HepG2 (cell line): Measurements from ENCODE around the gene OBSL1. TPM values are rescaled to one million over a fixed set of nuclear protein-coding genes. Genes with fewer than 3 reads are reported as not detected.

Experiments used
- CBX1 ChIP-seq: IDR thresholded peaks from one replicate; pipeline ENCODE4 v1.6.1; 2016; ENCODE audit warnings: antibody characterized with exemption, low read depth
- E2F1 ChIP-seq: sonication (generic); formaldehyde crosslinking; IDR thresholded peaks from 2 replicates; pipeline ENCODE4 v1.5.0; 2020; ENCODE audit warnings: missing genetic modification reagents
- FOXC1 ChIP-seq: sonication (generic); formaldehyde crosslinking; IDR thresholded peaks from 2 replicates; pipeline ENCODE4 v1.8.0; 2022; ENCODE audit warnings: mild to moderate bottlenecking, missing genetic modification reagents, borderline replicate concordance
- HNRNPUL1 ChIP-seq: fragments of 200-400 bp; formaldehyde crosslinking; IDR thresholded peaks from 2 replicates; pipeline ENCODE4 v1.6.1; 2017; ENCODE audit warnings: low read depth, mild to moderate bottlenecking, low read length, moderate library complexity
- JUN ChIP-seq: sonication (generic); formaldehyde crosslinking; IDR thresholded peaks from 2 replicates; pipeline ENCODE4 v1.4.0; 2020; ENCODE audit warnings: mild to moderate bottlenecking, missing genetic modification reagents
- MATR3 ChIP-seq: sonication (generic); formaldehyde crosslinking; IDR thresholded peaks from 2 replicates; pipeline ENCODE4 v1.4.0; 2020; ENCODE audit warnings: missing genetic modification reagents
- MTA1 ChIP-seq: sonication (generic); formaldehyde crosslinking; IDR thresholded peaks from 2 replicates; pipeline ENCODE4 v1.4.0; 2020; ENCODE audit warnings: missing genetic modification reagents, mild to moderate bottlenecking, borderline replicate concordance
- PATZ1 ChIP-seq: sonication (generic); formaldehyde crosslinking; IDR thresholded peaks from 2 replicates; pipeline ENCODE4 v1.4.0; 2020; ENCODE audit warnings: missing genetic modification reagents
- REPIN1 ChIP-seq: sonication (generic); formaldehyde crosslinking; IDR thresholded peaks from 2 replicates; pipeline ENCODE4 v1.8.0; 2022; ENCODE audit warnings: missing genetic modification reagents, low read depth, mild to moderate bottlenecking, borderline replicate concordance
- SETDB1 ChIP-seq: sonication (generic); formaldehyde crosslinking; IDR thresholded peaks from 2 replicates; pipeline ENCODE4 v1.5.1; 2020; ENCODE audit warnings: missing genetic modification reagents, mild to moderate bottlenecking, borderline replicate concordance
- SNRNP70 ChIP-seq: fragments of 200-400 bp; formaldehyde crosslinking; IDR thresholded peaks from 2 replicates; pipeline ENCODE4 v1.6.1; 2017; ENCODE audit warnings: mild to moderate bottlenecking, low read depth, low read length, moderate library complexity
- TCF7L2 ChIP-seq: IDR thresholded peaks from 2 replicates; pipeline ENCODE4 v1.6.1; 2011; ENCODE audit warnings: mild to moderate bottlenecking, low read depth, low read length, moderate library complexity
- ZFP1 ChIP-seq: IDR thresholded peaks from 2 replicates; pipeline ENCODE4 v1.6.1; 2016
- ZNF326 ChIP-seq: sonication (generic); formaldehyde crosslinking; IDR thresholded peaks from 2 replicates; pipeline ENCODE4 v1.4.0; 2020; ENCODE audit warnings: missing genetic modification reagents, borderline replicate concordance
- ZNF367 ChIP-seq: sonication (generic); formaldehyde crosslinking; IDR thresholded peaks from 2 replicates; pipeline ENCODE4 v1.4.0; 2020; ENCODE audit warnings: missing genetic modification reagents, borderline replicate concordance
- ZNF451 ChIP-seq: sonication (generic); formaldehyde crosslinking; IDR thresholded peaks from 2 replicates; pipeline ENCODE4 v1.5.0; 2020; ENCODE audit warnings: mild to moderate bottlenecking, missing genetic modification reagents
- ZNF562 ChIP-seq: sonication (generic); formaldehyde crosslinking; IDR thresholded peaks from 2 replicates; pipeline ENCODE4 v1.8.0; 2022; ENCODE audit warnings: missing genetic modification reagents, borderline replicate concordance
- ZNF710 ChIP-seq: sonication (generic); formaldehyde crosslinking; IDR thresholded peaks from 2 replicates; pipeline ENCODE4 v1.5.0; 2020; ENCODE audit warnings: mild to moderate bottlenecking, missing genetic modification reagents, borderline replicate concordance
- ZSCAN20 ChIP-seq: sonication (generic); formaldehyde crosslinking; IDR thresholded peaks from 2 replicates; pipeline ENCODE4 v1.4.0; 2020; ENCODE audit warnings: missing genetic modification reagents, mild to moderate bottlenecking, borderline replicate concordance
- polyA plus RNA-seq, 8 experiments: library from polyadenylated mRNA; depleted of rRNA in 3 of 8; stranded (reverse) in 7 of 8; unstranded in 1 of 8; fragments of >200 nt; fragmentation: Illumina TruSeq in 4 of 8; extraction: Trizol in 4 of 8; gene quantifications; 2 replicates each; pipeline versions ENCODE4 v1.2.1 to v1.2.3, GENCODE V29; 2011 to 2016; ENCODE audit warnings: low read depth in 4 of 8, missing spikeins in 1 of 8, mixed read lengths in 1 of 8; ENCODE audit not compliant: insufficient read depth in 1 of 8
- total RNA-seq, 5 experiments: library from RNA; depleted of rRNA; stranded (reverse); fragments of >200 nt; fragmentation: Illumina TruSeq; extraction: Trizol; gene quantifications; 2 replicates each; pipeline ENCODE4 v1.2.3, GENCODE V29; 2016; ENCODE audit warnings: low read depth in 1 of 5
- TF ChIP-seq, protein P1 (sequence below): sonication (generic); formaldehyde crosslinking; IDR thresholded peaks from 2 replicates; pipeline ENCODE4 v1.4.0; 2020; ENCODE audit warnings: missing genetic modification reagents
- TF ChIP-seq, protein P2 (sequence below): sonication (generic); formaldehyde crosslinking; IDR thresholded peaks from 2 replicates; pipeline ENCODE4; 2020; ENCODE audit warnings: missing genetic modification reagents, mild to moderate bottlenecking, borderline replicate concordance

OBSL1 gene
- total and polyA plus RNA-seq, 2 of the 13 experiments (the other 11 are each of a cell fraction or from before 2014, with no cell fraction given): 86.7 to 218 TPM

GRCh38 chr2:219545943-219546352 lies 25.4 kb downstream of the OBSL1 start (continued):
- no peak for TF ChIP-seq ZSCAN20
- TF ChIP-seq ZNF326 (CRISPR knock-in tag): no peak
- no peak for TF ChIP-seq MATR3
- no peak for TF ChIP-seq REPIN1 (CRISPR knock-in tag)
- no peak for TF ChIP-seq ZNF451 (CRISPR knock-in tag)
- no peak for TF ChIP-seq TCF7L2
- no peak for TF ChIP-seq HNRNPUL1
- TF ChIP-seq, protein P1, sequence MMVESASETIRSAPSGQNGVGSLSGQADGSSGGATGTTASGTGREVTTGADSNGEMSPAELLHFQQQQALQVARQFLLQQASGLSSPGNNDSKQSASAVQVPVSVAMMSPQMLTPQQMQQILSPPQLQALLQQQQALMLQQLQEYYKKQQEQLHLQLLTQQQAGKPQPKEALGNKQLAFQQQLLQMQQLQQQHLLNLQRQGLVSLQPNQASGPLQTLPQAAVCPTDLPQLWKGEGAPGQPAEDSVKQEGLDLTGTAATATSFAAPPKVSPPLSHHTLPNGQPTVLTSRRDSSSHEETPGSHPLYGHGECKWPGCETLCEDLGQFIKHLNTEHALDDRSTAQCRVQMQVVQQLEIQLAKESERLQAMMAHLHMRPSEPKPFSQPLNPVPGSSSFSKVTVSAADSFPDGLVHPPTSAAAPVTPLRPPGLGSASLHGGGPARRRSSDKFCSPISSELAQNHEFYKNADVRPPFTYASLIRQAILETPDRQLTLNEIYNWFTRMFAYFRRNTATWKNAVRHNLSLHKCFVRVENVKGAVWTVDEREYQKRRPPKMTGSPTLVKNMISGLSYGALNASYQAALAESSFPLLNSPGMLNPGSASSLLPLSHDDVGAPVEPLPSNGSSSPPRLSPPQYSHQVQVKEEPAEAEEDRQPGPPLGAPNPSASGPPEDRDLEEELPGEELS (CRISPR knock-in tag): no peak
- no peak for TF ChIP-seq ZNF367 (CRISPR knock-in tag)
- TF ChIP-seq JUN: no peak
- no peak for TF ChIP-seq SETDB1
- no peak for TF ChIP-seq ZFP1
- no peak for TF ChIP-seq ZNF562 (CRISPR knock-in tag)
- TF ChIP-seq, protein P2, sequence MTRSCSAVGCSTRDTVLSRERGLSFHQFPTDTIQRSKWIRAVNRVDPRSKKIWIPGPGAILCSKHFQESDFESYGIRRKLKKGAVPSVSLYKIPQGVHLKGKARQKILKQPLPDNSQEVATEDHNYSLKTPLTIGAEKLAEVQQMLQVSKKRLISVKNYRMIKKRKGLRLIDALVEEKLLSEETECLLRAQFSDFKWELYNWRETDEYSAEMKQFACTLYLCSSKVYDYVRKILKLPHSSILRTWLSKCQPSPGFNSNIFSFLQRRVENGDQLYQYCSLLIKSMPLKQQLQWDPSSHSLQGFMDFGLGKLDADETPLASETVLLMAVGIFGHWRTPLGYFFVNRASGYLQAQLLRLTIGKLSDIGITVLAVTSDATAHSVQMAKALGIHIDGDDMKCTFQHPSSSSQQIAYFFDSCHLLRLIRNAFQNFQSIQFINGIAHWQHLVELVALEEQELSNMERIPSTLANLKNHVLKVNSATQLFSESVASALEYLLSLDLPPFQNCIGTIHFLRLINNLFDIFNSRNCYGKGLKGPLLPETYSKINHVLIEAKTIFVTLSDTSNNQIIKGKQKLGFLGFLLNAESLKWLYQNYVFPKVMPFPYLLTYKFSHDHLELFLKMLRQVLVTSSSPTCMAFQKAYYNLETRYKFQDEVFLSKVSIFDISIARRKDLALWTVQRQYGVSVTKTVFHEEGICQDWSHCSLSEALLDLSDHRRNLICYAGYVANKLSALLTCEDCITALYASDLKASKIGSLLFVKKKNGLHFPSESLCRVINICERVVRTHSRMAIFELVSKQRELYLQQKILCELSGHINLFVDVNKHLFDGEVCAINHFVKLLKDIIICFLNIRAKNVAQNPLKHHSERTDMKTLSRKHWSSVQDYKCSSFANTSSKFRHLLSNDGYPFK: no peak
- TF ChIP-seq PATZ1 (CRISPR knock-in tag): peak; percentile 81
- TF ChIP-seq CBX1: no peak
- TF ChIP-seq ZNF710 (CRISPR knock-in tag): 0 out of 2 replicates have a peak, but pooled peaks have one; percentile 83
- TF ChIP-seq FOXC1: no peak
- no peak for TF ChIP-seq E2F1
- no peak for TF ChIP-seq SNRNP70
- peak; percentile 31; the same call in 1 of the 2 replicates for TF ChIP-seq MTA1
